Stimulated activated CD8-positive, alpha-beta memory T cell treated with anti-CD3 and anti-CD28 coated beads, Interleukin-2, amount 100 ng/mL, for 48 hours (primary cell): ENCODE data around the gene MAP1S.
A peak's percentile ranks its signal among the peaks of the same experiment; 100 is the strongest.

Experiments
- DNase-seq, 2 donors: peaks; one replicate each; pipeline ENCODE4 v3.0.0-alpha.2; 2020; ENCODE audit warnings: low read depth in 2 of 2

The MAP1S gene

DNA sequence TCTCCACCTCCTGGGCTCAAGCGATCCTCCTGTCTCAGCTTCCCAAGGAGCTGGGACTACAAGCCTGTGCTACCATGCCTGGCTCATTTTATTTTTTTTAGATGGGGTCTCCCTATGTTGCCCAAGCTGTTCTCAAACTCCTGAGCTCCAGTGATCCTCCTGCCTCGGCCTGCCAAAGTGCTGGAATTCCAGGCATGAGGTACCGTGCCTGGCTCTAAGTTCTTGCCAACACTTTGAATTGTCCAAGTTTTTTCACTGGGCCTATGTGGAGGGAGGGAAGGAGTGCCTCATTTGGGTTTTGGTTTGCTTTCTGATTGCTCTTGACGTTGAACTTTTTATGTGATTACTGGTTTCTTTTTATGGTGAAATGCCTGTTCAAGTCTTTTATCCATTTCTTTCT lies 26.7 kb upstream of the MAP1S start:
- no peak for DNase-seq

DNA sequence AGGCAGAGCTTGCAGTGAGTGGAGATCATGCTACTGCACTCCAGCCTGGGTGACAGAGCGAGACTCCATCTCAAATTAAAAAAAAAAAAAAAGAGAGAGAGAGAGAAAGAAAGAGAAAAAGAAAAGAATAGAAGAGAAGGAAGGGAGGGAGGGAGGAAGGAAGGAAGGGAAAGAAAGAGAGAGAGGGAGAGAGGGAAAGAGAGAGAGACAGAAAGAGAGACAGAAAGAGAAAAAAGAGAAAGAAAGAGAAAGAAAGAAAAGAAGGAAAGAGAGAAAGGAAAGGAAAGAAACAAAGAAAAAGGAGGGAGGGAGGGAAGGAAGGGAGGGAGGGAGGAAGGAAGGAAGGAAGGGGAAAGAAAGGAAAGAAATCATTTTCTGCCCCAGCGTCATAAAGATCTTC lies 24.1 kb upstream of the MAP1S start:
- DNase-seq = no peak

DNA sequence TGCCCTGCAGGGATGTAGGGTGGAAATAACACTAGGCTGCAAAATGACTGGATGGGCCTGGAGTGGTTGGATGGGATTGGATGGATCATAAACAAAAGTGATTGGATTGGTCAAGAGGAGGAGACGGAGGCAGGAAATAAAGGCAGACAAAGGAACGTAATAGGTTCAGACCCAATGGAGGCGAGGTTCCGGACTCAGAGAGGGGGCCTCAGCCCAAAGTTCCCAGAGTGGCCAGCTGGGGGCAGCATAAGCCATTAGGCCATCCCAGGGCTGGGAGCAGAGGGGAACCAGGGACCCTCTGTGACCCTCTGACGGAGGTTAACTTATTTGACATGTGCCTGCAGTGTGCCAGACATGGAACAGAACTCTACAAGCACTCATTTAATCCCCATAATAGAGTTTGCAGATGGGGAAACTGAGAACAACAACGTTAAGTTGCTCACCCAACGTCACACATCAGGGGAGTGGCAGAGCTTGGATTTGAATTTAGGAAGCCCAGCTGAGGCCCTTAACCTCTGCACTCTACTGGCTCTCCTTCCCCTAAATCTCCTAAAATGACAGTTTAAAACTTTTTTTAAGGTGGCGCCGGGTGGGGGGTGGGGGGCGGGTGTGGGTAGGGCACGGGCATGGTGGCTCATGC lies 15.3 kb upstream of the MAP1S start:
- peak; percentile 56 to 61 for DNase-seq

DNA sequence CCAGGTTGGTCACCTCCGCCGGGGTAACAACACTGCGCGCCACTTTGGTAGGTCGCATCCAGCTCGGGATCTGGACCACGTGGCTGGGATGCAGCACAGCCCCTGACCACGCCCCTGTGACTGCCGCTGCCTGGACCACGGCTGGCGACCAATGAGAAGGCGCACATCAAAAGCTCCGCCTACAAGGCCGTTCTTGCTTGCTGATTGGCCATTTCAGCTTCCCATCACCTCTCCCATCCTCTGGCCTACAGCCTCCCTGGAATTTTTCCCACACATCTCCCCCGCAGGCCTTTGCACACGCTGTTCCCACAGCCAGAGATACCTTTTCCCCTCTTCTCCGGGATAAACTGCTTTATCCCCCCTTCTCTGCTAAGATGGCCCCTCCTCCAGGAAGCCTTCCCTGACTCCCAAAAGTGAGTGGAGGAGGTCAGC lies 12.5 kb upstream of the MAP1S start:
- no peak for DNase-seq

DNA sequence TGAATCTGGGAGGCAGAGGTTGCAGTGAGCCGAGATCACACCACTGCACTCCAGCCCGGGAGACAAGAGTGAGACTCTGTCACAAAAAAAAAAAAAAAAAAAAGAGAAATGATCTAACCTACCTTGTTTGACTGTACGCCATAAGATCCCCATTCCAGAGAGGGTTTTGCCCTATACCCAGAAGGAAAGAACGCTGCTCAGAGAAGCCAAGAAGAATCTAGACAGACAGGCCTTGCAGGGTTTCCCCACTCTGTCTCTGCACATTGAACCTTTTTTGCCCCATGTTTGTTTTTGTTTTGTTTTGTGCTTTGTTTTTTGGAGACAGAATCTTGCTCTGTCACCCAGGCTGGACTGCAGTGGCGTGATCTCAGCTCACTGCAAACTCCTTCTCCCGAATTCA lies 7.4 kb upstream of the MAP1S start:
- DNase-seq = no peak

DNA sequence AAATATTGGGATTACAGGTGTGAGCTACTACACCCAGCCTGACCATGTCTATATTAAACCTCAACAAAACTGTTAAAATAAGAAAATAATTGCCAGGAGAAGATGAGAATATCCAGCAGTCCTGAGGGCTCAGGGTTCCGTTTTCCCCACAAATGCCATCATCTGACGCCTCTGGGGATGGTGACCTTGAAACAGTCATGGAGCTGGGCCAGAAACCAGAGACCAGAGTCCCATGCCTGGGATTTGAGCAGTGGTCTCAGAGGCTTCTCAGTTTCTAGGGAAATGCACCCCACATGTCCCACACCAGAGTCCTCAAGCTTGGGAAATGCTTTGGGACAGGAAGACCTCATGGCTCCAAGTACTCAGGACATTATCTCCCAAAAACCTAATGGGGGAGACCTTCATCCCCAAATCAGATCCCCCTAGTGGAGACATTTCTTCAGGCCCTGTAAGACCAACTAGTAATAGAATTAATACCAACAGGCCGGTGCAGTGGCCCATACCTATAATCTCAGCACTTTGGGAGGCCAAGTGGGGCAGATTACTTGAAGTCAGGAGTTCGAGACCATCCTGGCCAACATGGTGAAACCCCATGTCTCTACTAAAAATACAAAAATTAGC lies 2.9 kb upstream of the MAP1S start:
- no peak for DNase-seq

DNA sequence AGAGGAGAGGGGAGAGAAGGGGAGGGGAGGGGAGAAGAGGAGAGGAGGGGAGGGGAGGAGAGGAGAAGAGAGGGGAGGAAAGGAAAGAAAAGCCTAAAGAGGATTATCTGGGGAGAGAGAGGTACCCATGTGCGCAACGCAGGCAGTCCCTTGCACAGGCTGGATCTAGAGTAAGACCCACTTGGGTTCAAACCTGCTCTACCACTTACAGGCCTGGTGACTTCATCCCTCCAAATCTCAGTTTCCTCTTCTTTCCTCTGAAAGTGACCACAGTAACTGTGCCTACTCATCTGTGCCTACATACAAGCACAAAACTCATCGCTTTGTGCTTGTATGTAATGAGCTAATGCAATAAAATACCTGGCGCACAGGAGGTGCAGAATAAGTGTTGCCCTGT lies 732 bp upstream of the MAP1S start:
- DNase-seq = no peak

DNA sequence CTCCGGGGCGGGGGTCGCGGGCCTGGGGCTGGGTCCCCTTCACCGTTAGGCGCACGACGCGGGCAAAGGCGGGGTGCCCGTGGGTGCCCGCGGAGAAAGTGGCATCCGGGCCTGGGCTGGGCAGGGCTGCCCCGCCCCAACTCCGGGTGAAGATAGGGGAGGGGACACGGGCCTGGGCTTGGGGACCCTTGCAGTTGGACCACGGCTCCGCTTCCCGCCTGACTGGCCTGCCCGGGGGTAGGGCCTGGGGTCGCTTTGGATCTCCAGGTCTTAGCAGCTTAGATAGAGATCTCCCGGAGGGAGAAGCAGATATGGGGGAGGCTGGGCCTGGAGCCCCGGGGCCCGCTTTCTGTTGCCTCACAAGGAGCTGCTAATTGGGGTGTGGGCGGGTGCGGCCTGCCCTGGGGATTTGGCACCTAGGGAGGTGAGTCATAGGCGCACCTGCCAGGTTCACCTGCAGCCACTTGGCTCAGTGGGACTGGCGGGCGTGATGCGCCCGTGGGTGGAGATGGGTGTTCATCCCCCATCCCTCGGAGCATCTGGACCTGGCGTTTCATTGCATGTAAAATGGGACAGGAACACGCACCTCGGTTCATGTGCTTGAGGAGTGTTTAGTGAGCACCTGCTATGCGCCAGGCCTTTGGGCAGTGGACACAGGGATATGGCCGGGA lies 585 bp downstream of the MAP1S start:
- no peak for DNase-seq

DNA sequence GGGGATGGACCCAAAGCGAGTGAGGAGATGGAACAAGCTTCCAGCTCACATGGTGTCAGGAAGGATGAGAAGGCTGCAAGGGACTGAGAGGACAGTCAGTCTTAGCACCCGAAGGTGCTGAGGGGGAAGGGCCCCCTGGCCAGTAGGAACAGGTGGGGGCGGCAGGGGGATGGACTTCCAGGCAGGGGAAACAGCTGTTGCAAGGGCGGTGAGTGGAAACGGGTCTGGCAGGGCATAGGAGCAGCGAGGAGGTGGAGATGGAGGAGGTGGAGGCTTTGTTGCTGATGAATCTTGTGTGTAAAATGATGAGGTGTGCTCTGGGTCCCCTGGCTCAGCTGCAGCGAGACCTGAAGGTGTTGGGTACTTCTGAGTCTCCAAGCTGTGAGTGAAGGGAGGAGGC lies 1.2 kb downstream of the MAP1S start:
- DNase-seq = no peak

DNA sequence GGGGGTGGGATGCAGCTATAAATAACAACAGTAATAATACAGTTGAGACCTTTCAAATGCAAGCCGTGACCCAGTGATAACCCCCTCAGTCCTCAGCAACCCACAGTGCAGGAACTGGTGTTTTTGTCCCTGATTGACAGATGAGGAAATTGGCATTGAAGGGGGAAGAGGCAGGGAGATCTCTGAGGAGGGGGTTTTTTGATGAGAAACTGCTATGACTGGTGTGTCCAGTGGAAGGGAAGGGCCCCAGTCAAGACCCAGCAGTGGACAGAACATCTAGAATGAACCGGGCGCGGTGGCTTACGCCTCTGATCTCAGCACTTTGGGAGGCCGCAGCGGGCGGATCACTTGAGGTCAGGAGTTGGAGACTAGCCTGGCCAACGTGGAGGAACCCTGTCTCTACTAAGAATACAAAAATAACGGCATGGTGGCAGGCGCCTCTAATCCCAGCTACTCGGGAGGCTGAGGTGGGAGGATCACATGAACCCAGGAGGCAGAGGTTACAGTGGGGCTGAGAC lies 1.9 kb downstream of the MAP1S start:
- DNase-seq = no peak

DNA sequence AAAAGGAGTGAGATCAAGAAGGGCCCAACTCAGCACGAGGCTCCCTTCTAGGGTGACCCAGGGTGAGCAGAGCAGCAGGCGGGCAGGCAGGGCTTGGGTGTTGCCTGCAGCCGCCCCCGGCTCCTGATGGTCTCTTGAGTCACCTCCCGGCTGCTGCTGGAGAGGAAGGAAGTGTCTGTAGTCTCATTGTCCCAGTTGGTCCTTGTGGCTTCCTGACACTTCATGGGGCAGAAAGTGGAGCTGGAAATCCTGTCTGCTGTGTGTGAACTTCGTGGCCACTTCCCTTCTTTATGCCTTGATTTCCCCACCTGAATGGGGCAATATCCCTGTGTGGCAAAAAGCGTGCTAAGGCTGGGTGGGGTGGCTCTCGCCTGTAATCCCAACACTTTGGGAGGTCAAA lies 2.5 kb downstream of the MAP1S start:
- no peak for DNase-seq

DNA sequence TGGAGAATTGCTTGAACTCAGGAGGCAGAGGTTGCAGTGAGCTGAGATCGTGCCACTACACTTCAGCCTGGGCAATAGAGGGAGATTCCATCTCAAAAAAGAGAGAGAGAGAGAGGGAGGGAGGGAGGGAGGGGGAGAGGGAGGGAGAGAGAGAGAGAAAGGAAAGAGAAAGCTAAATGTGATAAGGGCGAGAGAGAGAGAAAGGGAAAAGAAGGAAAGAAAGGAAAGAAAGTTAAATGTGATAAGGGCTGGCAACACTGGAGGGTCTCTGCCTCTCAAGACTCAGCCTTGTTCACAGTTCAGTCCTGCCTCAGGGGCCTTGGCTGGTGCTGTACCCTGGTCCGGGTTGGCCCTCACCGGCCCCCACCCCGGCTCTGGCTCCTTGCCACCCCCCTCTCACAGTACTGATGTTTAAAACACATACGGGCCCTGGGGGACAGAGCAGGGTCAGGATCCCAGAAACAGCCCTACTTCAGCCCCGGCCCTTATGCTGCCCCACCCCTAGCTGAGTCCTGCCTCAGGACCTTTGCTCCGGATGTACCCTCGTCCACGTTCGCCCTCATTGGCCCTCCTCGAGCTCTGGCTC lies 3.5 kb downstream of the MAP1S start:
- DNase-seq = no peak

DNA sequence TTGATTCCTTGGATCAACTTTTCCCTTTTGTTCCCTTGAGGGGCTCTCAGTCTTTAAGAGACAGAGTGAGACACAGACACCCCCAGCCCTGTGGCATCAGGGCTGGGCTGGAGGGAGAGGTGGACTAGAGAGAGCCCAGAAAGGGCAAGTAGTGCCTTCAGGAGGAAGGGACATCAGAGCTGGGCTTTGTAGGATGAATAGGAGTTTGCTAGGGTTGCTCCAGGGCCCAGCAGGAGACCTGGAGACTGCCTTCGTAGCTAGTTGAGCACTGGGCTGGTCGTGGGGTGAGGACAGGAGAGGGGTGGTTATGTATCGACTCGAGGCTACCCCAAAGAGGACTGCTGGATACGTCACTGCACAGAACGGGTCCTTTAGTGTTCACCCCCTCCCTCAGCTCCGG lies 5.4 kb downstream of the MAP1S start:
- no peak for DNase-seq

DNA sequence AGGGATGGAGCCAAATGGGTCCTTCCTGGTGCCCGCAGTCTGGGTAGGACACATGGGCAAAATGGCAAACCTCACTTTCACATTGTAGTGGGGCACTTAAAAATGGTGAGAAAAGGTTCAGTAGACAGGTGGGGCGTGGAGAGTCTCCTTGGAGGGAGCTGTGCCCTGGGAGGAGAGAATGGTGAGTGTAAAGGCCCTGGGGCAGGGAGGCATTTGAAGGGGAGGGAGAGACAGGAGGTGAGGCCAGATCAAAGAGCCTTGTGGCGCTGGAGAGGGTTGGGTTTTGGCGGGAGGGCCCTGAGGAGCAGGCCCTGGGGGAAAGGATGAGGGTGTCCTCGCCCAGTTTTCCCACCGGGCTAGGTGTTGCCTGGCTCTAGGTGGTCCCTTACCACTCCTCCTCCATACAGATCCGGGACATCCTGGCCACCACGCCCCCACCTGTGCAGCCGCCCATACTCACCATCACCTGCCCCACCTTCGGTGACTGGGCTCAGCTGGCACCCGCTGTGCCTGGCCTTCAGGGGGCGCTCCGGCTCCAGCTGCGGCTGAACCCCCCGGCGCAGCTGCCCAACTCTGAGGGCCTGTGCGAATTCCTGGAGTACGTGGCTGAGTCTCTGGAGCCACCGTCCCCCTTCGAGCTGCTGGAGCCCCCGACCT lies 6.3 kb downstream of the MAP1S start:
- DNase-seq = no peak

DNA sequence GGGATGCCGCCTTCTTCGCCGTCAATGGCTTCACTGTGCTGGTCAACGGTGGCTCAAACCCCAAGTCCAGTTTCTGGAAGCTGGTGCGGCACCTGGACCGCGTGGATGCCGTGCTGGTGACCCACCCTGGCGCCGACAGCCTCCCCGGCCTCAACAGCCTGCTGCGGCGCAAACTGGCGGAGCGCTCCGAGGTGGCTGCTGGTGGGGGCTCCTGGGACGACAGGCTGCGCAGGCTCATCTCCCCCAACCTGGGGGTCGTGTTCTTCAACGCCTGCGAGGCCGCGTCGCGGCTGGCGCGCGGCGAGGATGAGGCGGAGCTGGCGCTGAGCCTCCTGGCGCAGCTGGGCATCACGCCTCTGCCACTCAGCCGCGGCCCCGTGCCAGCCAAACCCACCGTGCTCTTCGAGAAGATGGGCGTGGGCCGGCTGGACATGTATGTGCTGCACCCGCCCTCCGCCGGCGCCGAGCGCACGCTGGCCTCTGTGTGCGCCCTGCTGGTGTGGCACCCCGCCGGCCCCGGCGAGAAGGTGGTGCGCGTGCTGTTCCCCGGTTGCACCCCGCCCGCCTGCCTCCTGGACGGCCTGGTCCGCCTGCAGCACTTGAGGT lies 7.0 kb downstream of the MAP1S start:
- no peak for DNase-seq

DNA sequence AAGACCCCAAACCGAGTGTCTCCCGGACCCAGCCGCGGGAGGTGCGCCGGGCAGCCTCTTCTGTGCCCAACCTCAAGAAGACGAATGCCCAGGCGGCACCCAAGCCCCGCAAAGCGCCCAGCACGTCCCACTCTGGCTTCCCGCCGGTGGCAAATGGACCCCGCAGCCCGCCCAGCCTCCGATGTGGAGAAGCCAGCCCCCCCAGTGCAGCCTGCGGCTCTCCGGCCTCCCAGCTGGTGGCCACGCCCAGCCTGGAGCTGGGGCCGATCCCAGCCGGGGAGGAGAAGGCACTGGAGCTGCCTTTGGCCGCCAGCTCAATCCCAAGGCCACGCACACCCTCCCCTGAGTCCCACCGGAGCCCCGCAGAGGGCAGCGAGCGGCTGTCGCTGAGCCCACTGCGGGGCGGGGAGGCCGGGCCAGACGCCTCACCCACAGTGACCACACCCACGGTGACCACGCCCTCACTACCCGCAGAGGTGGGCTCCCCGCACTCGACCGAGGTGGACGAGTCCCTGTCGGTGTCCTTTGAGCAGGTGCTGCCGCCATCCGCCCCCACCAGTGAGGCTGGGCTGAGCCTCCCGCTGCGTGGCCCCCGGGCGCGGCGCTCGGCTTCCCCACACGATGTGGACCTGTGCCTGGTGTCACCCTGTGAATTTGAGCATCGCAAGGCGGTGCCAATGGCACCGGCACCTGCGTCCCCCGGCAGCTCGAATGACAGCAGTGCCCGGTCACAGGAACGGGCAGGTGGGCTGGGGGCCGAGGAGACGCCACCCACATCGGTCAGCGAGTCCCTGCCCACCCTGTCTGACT lies 7.9 kb downstream of the MAP1S start:
- no peak for DNase-seq

DNA sequence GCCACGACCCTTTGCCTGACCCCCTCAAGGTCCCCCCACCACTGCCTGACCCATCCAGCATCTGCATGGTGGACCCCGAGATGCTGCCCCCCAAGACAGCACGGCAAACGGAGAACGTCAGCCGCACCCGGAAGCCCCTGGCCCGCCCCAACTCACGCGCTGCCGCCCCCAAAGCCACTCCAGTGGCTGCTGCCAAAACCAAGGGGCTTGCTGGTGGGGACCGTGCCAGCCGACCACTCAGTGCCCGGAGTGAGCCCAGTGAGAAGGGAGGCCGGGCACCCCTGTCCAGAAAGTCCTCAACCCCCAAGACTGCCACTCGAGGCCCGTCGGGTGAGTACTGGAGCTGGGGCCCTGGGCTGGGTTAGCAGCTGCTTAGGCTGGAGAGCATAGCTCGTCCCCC lies 8.6 kb downstream of the MAP1S start:
- DNase-seq = no peak

DNA sequence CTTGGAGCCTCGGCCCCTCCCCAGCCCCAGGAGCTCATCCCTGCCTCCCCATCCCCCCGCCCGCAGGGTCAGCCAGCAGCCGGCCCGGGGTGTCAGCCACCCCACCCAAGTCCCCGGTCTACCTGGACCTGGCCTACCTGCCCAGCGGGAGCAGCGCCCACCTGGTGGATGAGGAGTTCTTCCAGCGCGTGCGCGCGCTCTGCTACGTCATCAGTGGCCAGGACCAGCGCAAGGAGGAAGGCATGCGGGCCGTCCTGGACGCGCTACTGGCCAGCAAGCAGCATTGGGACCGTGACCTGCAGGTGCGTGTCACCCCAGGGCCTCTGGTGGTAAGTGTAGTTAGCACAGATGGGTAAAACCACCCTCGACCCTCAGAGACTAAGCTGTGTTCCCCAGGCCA lies 13.8 kb downstream of the MAP1S start:
- DNase-seq = no peak

DNA sequence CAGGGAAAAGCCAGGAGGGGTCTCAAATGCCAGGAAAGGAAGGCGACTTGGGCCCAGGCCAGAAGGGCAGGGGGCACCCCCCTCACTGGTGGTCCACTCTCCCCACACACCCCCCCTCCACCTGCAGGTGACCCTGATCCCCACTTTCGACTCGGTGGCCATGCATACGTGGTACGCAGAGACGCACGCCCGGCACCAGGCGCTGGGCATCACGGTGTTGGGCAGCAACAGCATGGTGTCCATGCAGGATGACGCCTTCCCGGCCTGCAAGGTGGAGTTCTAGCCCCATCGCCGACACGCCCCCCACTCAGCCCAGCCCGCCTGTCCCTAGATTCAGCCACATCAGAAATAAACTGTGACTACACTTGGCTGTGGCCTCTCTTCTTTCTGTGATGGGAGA lies 14.9 kb downstream of the MAP1S start:
- no peak for DNase-seq

DNA sequence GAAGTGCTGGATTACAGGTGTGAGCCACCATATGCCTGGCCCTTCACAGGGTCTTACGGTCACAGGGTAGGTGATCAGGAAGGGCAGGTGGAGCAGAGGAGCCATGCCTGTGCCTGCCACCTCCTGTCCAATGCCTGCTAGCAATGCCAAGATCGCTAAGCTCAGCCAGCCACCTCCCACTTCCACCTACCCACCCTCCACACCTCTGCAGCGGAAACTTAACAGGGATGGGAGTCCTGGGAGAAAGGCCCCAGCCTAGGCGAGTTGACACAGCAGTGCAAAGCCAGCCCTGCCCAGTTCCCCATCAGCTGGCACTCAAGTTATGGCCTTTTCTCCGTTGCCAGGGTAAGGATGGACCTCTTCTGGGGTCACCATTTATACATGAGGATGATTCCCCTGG lies 16.1 kb downstream of the MAP1S start:
- no peak for DNase-seq

DNA sequence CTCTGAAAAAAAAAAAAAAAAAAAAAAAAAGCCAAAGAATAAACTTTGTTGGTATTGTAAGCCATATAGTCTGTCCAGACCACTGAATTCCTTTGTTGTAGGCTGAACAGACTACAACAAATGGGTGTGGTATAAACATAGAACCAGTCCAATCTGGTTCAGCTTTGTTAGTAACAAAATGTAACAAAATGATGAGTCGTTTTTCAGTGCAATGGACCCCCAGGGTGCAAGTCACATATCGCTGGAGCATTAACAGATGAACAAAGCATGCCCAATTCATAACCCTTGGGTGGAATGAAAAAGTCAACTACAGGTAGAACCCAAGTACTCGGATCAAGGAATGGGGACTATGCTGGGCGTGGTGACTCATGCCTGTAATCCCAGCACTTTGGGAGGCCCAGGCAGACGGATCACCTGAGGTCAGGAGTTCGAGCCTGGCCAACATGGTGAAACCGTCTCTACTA lies 18.4 kb downstream of the MAP1S start:
- no peak for DNase-seq
